ENCODE results near the gene DOCK10.

Gene DOCK10

DNA sequence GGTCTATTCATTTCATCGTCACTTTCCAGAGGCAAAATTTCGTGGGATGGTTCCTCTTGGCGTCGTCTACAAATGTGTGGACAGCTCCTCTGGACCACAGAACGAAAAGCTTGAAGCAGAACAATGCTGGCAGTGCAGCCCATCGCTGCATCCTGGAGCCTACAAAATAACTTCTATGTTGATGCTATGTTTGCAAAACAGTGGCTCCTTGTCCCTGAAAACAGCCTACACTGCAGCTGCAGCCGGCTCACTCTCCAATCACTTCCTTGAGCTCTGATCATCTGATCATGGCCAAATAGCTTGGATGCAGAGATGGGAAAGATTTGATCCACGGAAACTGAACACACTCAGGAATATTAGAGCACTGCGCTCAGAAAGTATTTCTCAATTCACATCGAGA is 60.0 kb downstream of the DOCK10 start:
- no peak for DNase-seq (ENCODE audit: low read depth, low spot score)

DNA sequence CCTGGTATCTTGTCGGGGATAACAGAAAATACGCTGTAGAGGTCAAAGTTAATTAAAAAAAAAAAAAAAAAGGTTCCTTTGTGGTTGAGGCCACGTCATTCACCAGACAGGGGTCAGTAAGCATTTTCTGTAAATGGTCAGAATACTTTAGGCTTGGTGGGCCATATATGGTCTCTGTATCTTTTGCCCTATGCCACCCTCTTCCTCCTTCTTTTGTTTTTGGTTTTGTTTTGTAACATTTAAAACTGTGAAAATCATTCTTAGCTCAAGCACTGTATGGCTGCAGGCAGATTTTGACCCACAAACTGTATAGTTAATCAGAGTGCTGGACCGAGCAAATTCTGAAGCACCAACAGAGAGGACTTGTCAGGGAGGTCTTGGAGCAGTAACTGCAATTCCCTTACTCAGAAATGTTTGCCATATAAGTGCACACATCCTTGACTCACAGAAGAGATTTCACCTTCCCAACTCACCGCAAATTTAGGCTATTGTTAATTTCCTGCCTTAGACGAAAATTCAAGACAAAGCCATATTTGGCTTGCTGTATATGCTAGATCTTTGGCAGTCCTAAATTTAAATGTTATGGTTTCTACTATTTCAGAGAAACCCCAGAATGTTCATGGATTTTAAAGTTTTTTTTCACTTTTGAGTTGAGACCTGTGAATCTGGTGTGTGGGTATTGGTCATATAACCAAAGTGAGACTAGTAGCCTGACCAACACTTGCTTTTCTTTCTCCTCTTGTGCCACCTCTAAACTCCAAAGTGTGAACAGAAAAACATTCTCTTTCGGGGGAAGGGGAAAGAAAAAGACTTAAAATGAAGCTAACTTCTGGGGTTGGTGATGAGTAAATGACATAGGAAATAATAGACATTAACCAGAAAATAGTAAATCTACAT is 65.4 kb downstream of the DOCK10 start:
- DNase-seq (ENCODE audit: low read depth, low spot score): no peak

DNA sequence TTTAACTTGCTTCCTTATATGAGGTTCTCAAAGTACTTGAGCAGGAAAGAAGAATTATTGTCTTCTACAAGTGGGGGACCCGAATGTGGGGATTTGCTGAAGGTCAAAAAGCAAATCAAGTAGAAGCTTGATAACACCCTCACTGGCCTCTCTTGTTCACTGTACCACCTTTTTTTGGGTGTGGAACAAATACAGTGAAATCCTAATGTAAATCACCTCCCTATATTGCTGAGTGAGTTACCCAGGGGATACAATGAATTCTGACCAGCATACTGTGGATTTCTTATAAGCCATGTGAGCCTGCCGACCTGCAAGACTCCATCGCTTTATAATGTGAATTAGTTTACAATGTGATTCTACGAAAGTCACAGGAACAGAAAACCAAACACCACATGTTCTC is 66.5 kb downstream of the DOCK10 start:
- DNase-seq (ENCODE audit: low read depth, low spot score): no peak

- DNase-seq (ENCODE audit: low read depth, low spot score): no peak
Measured at GRCh38 chr2:224973112-224974016, 68.9 kb downstream of the DOCK10 start.

GRCh38 chr2:224971214-224971613 is 71.1 kb downstream of the DOCK10 start:
- DNase-seq (ENCODE audit: low read depth, low spot score): no peak

DNA sequence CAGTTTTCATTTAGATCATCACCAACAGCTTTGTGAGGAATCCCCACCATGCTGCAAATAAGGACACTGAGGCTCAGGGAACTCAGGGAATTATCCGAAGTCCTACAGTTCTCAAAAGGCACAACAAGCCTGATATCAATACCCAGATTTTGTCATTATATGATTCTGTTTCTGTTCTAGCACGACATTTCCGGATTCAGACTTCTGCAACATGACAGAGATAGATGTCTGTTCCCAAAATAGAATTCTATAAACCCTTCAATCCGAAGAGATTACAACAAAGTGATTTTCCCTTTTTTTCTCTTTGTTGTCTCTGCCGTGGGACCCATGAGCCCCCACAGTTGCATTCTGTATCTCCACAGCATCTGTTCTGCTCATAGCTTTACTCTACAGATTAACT is 72.0 kb downstream of the DOCK10 start:
- no peak for DNase-seq (ENCODE audit: low read depth, low spot score)

- no peak for DNase-seq (ENCODE audit: low read depth, low spot score)
Measured at GRCh38 chr2:224969633-224970260, 72.5 kb downstream of the DOCK10 start.

DNA sequence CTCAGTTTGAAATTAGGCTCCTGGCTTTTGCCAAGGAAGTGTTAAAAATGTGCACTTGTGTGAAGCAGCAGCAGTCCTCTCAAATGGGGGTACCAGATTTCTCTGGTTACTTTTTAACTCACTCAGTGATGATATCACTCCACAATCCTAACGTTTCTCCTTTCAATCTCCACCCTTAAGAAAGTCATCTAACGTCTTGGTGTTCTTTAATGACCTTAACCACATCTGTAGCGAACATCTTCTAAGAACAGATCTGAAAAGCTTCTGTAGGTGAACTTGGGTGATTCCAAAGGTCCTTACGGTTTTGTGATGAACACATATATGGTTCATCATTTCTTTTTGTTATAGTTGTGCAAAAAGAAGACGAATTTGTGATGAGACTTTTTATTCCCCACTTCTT is 73.2 kb downstream of the DOCK10 start:
- DNase-seq (ENCODE audit: low read depth, low spot score): no peak

GRCh38 chr2:224968051-224968450 is 74.2 kb downstream of the DOCK10 start:
- no peak for DNase-seq (ENCODE audit: low read depth, low spot score)

- no peak for DNase-seq (ENCODE audit: low read depth, low spot score)
Measured at GRCh38 chr2:224966613-224967012, 75.7 kb downstream of the DOCK10 start.

- no peak for DNase-seq (ENCODE audit: low read depth, low spot score)
Measured at GRCh38 chr2:224959556-224959955, 82.7 kb downstream of the DOCK10 start.

- no peak for DNase-seq (ENCODE audit: low read depth, low spot score)
Measured at GRCh38 chr2:224958873-224959272, 83.4 kb downstream of the DOCK10 start.

GRCh38 chr2:224958462-224958857 is 83.8 kb downstream of the DOCK10 start:
- no peak for DNase-seq (ENCODE audit: low read depth, low spot score)

GRCh38 chr2:224957540-224958461 is 84.5 kb downstream of the DOCK10 start:
- DNase-seq (ENCODE audit: low read depth, low spot score): no peak

DNA sequence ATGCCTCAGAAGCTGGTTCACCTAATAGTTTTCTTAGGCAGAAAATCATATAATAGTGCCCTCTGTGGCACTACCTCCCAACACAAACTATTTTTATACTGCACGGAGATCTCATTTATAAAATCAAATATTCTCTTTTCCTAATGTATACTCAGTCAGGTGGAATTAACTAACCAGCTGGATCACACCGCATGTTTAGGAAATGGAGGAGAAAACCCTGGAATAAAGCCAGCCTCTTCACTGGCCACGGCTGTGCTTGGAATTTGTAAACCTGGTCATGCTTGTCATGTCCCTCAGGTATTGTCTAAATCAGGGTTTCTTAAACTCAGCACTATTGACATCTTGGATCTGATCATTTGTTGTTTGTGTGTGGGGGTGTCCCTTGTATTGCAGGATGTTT is 85.6 kb downstream of the DOCK10 start:
- DNase-seq (ENCODE audit: low read depth, low spot score): no peak

- no peak for DNase-seq (ENCODE audit: low read depth, low spot score)
Measured at GRCh38 chr2:224954980-224955379, 87.3 kb downstream of the DOCK10 start.

DNA sequence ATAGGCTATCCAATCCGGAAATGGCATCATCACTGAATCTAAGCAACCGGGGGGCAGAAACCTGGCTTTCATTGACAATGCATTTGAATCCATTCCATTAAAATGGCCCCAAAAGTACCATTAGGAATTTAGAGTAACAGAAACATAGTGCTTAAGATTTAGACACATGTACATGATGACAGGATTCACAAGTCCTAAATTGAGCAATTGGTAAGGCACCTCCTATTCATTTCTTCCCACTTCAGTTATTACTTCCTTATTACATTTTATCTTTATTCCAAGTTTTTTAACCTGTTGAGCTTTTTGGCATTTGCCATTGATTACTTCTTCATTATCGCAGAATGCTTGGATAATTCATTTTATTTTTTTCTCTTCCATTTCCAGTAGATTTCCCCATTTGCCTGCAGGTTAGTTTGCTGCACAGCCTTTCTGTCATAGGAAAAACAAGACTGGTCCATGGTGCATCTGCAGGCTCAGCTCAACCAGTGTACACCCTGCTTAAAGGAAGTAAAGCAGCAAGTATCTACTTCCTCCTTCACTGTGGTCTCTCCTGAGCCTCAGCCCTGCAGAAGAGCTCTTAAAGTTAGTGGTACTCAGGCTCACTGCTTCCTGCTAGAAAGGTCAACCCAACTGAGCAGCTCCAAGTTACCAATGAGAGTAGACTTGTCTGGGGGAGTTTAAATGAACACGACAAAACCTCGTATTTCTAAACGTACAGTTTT is 89.2 kb downstream of the DOCK10 start:
- DNase-seq (ENCODE audit: low read depth, low spot score): no peak

- DNase-seq (ENCODE audit: low read depth, low spot score): no peak
Measured at GRCh38 chr2:224951723-224952481, 90.4 kb downstream of the DOCK10 start.

DNA sequence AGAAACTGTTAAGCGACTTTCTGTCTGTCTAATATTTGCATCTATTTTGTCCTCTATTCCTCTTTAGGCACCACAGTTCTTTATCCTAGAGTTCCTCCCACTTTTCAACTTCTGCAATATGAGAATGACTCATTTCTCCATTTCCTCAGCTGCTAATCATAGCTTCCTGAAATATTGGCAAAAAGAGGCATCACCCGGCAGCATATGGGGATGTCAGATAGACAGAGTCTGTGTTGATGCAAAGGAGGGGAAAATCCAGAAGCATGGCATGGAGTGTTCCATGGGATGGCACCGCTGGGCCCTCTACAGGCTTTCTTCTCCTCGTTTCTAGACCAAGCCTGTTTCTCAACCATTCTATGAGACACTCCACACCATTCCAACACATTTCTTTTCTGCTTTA is 93.4 kb downstream of the DOCK10 start:
- no peak for DNase-seq (ENCODE audit: low read depth, low spot score)

DNA sequence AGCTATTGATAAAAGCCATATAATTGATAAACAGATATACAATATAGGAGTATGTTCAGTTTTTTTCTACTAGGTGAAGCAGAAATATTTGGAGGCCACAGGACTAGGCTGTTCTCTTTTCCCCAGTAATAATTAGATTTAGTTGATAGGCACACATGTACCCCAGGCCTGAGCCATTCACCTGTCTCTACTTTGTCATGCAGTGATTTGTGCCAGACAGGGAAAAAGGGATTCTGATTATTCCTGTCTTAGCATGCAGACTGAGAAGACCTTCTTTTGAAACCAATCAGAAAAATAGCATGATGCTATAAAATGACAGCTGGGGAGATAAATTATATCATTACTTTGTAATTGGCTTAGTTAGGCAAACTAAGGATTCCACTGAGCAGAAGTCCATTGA is 94.3 kb downstream of the DOCK10 start:
- no peak for DNase-seq (ENCODE audit: low read depth, low spot score)
